ENCODE data around the gene TNNT2.

The TNNT2 gene

GRCh38 chr1:201327687-201328240, 49.7 kb downstream of the TNNT2 start:
- H3K4me1 ChIP-seq (ENCODE audit: control insufficient read depth, insufficient read depth, low read length) = no peaks in the 10 kb centered on the region
- H3K9me3 ChIP-seq (ENCODE audit: control insufficient read depth, insufficient read depth, low read length) = no peaks in the 10 kb centered on the region
- H3K36me3 ChIP-seq (ENCODE audit: control insufficient read depth, insufficient read depth, low read length) = no peaks in the 10 kb centered on the region
- H3K4me3 ChIP-seq (ENCODE audit: low read depth, low read length) = no peak overlapping the region
- no peaks in the 10 kb centered on the region for H3K27me3 ChIP-seq (ENCODE audit: control insufficient read depth, insufficient read depth, low read length)
- H3K9ac ChIP-seq (ENCODE audit: low read depth, low read length) = no peak overlapping the region

GRCh38 chr1:201326710-201327109, 50.8 kb downstream of the TNNT2 start:
- Histone ChIP-seq H3K9ac (ENCODE audit: low read depth, low read length) (no peak overlapping the region), H3K27me3 (ENCODE audit: control insufficient read depth, insufficient read depth, low read length) (no peaks in the 10 kb centered on the region), H3K4me3 (ENCODE audit: low read depth, low read length) (no peak overlapping the region), H3K36me3 (ENCODE audit: control insufficient read depth, insufficient read depth, low read length) (no peaks in the 10 kb centered on the region), H3K9me3 (ENCODE audit: control insufficient read depth, insufficient read depth, low read length) (no peaks in the 10 kb centered on the region), H3K4me1 (ENCODE audit: control insufficient read depth, insufficient read depth, low read length) (no peaks in the 10 kb centered on the region)

GRCh38 chr1:201325678-201326060, 51.8 kb downstream of the TNNT2 start:
- Histone ChIP-seq H3K9me3 (ENCODE audit: control insufficient read depth, insufficient read depth, low read length) (no peaks in the 10 kb centered on the region), H3K36me3 (ENCODE audit: control insufficient read depth, insufficient read depth, low read length) (no peaks in the 10 kb centered on the region), H3K4me3 (ENCODE audit: low read depth, low read length) (no peak overlapping the region), H3K27me3 (ENCODE audit: control insufficient read depth, insufficient read depth, low read length) (no peaks in the 10 kb centered on the region), H3K9ac (ENCODE audit: low read depth, low read length) (no peak overlapping the region), H3K4me1 (ENCODE audit: control insufficient read depth, insufficient read depth, low read length) (no peaks in the 10 kb centered on the region)

- Histone ChIP-seq H3K27me3 (ENCODE audit: control insufficient read depth, insufficient read depth, low read length) (no peaks in the 10 kb centered on the region), H3K9me3 (ENCODE audit: control insufficient read depth, insufficient read depth, low read length) (no peaks in the 10 kb centered on the region), H3K9ac (ENCODE audit: low read depth, low read length) (no peak overlapping the region), H3K4me1 (ENCODE audit: control insufficient read depth, insufficient read depth, low read length) (no peaks in the 10 kb centered on the region), H3K36me3 (ENCODE audit: control insufficient read depth, insufficient read depth, low read length) (no peaks in the 10 kb centered on the region), H3K4me3 (ENCODE audit: low read depth, low read length) (no peak overlapping the region)
These were observed 52.4 kb downstream of the TNNT2 start for GRCh38 chr1:201324821-201325677.

GRCh38 chr1:201324306-201324705, 53.2 kb downstream of the TNNT2 start:
- H3K27me3 ChIP-seq (ENCODE audit: control insufficient read depth, insufficient read depth, low read length) = no peaks in the 10 kb centered on the region
- no peaks in the 10 kb centered on the region for H3K4me1 ChIP-seq (ENCODE audit: control insufficient read depth, insufficient read depth, low read length)
- no peaks in the 10 kb centered on the region for H3K36me3 ChIP-seq (ENCODE audit: control insufficient read depth, insufficient read depth, low read length)
- H3K4me3 ChIP-seq (ENCODE audit: low read depth, low read length) = no peak overlapping the region
- no peaks in the 10 kb centered on the region for H3K9me3 ChIP-seq (ENCODE audit: control insufficient read depth, insufficient read depth, low read length)
- no peak overlapping the region for H3K9ac ChIP-seq (ENCODE audit: low read depth, low read length)

GRCh38 chr1:201322653-201323510, 54.6 kb downstream of the TNNT2 start:
- no peaks in the 10 kb centered on the region for H3K9me3 ChIP-seq (ENCODE audit: control insufficient read depth, insufficient read depth, low read length)
- H3K27me3 ChIP-seq (ENCODE audit: control insufficient read depth, insufficient read depth, low read length) = no peaks in the 10 kb centered on the region
- no peaks in the 10 kb centered on the region for H3K36me3 ChIP-seq (ENCODE audit: control insufficient read depth, insufficient read depth, low read length)
- no peak overlapping the region for H3K9ac ChIP-seq (ENCODE audit: low read depth, low read length)
- H3K4me3 ChIP-seq (ENCODE audit: low read depth, low read length) = no peak overlapping the region
- no peaks in the 10 kb centered on the region for H3K4me1 ChIP-seq (ENCODE audit: control insufficient read depth, insufficient read depth, low read length)

GRCh38 chr1:201321826-201322390, 55.6 kb downstream of the TNNT2 start:
- no peaks in the 10 kb centered on the region for H3K4me1 ChIP-seq (ENCODE audit: control insufficient read depth, insufficient read depth, low read length)
- no peaks in the 10 kb centered on the region for H3K36me3 ChIP-seq (ENCODE audit: control insufficient read depth, insufficient read depth, low read length)
- no peaks in the 10 kb centered on the region for H3K9me3 ChIP-seq (ENCODE audit: control insufficient read depth, insufficient read depth, low read length)
- H3K27me3 ChIP-seq (ENCODE audit: control insufficient read depth, insufficient read depth, low read length) = no peaks in the 10 kb centered on the region
- H3K4me3 ChIP-seq (ENCODE audit: low read depth, low read length) = no peak overlapping the region
- H3K9ac ChIP-seq (ENCODE audit: low read depth, low read length) = no peak overlapping the region

GRCh38 chr1:201320168-201320788, 57.2 kb downstream of the TNNT2 start:
- no peaks in the 10 kb centered on the region for H3K36me3 ChIP-seq (ENCODE audit: control insufficient read depth, insufficient read depth, low read length)
- no peaks in the 10 kb centered on the region for H3K27me3 ChIP-seq (ENCODE audit: control insufficient read depth, insufficient read depth, low read length)
- no peaks in the 10 kb centered on the region for H3K9me3 ChIP-seq (ENCODE audit: control insufficient read depth, insufficient read depth, low read length)
- H3K4me3 ChIP-seq (ENCODE audit: low read depth, low read length) = no peak overlapping the region
- H3K9ac ChIP-seq (ENCODE audit: low read depth, low read length) = no peak overlapping the region
- H3K4me1 ChIP-seq (ENCODE audit: control insufficient read depth, insufficient read depth, low read length) = no peaks in the 10 kb centered on the region

GRCh38 chr1:201319631-201320030, 57.8 kb downstream of the TNNT2 start:
- Histone ChIP-seq H3K36me3 (ENCODE audit: control insufficient read depth, insufficient read depth, low read length) (no peaks in the 10 kb centered on the region), H3K4me3 (ENCODE audit: low read depth, low read length) (no peak overlapping the region), H3K4me1 (ENCODE audit: control insufficient read depth, insufficient read depth, low read length) (no peaks in the 10 kb centered on the region), H3K9me3 (ENCODE audit: control insufficient read depth, insufficient read depth, low read length) (no peaks in the 10 kb centered on the region), H3K27me3 (ENCODE audit: control insufficient read depth, insufficient read depth, low read length) (no peaks in the 10 kb centered on the region), H3K9ac (ENCODE audit: low read depth, low read length) (no peak overlapping the region)

GRCh38 chr1:201318504-201319340, 58.8 kb downstream of the TNNT2 start:
- H3K4me1 ChIP-seq (ENCODE audit: control insufficient read depth, insufficient read depth, low read length) = peaks cover under 1% of the 10 kb centered on the region
- H3K27me3 ChIP-seq (ENCODE audit: control insufficient read depth, insufficient read depth, low read length) = no peaks in the 10 kb centered on the region
- no peaks in the 10 kb centered on the region for H3K36me3 ChIP-seq (ENCODE audit: control insufficient read depth, insufficient read depth, low read length)
- H3K9me3 ChIP-seq (ENCODE audit: control insufficient read depth, insufficient read depth, low read length) = no peaks in the 10 kb centered on the region
- H3K4me3 ChIP-seq (ENCODE audit: low read depth, low read length) = no peak overlapping the region
- no peak overlapping the region for H3K9ac ChIP-seq (ENCODE audit: low read depth, low read length)

Measured in iPS-15b (cell line).